NT2/D1 (cell line): ENCODE results near the gene PDCD1LG2.
"Not testable (repeated sequence)": the region's sequence is repeated elsewhere in the genome, so short reads cannot be mapped to it uniquely, and the experiment has no call there.

ENCODE experiments used
- DNase-seq: peaks from one replicate; pipeline ENCODE4 v3.0.0-alpha.2; 2011; ENCODE audit warnings: low read depth, low spot score
- H3K27me3 ChIP-seq: 2 replicates; pipeline ENCODE4 v1.6.0; 2011; ENCODE audit warnings: mild to moderate bottlenecking; ENCODE audit not compliant: insufficient read length, insufficient read depth
- H3K36me3 ChIP-seq: 2 replicates; pipeline ENCODE4 v1.6.1; 2011; ENCODE audit warnings: mild to moderate bottlenecking, low read length, mixed read lengths; ENCODE audit not compliant: insufficient read depth, insufficient read length
- H3K4me1 ChIP-seq: 2 replicates; pipeline ENCODE4 v1.5.1; 2011; ENCODE audit not compliant: insufficient read depth, insufficient read length
- H3K4me3 ChIP-seq: 2 replicates; pipeline ENCODE4 v1.5.1; 2011; ENCODE audit warnings: low read depth; ENCODE audit not compliant: insufficient read length
- H3K9ac ChIP-seq: 2 replicates; pipeline ENCODE4 v1.6.0; 2011; ENCODE audit warnings: low read depth; ENCODE audit not compliant: insufficient read length
- H3K9me3 ChIP-seq: 2 replicates; pipeline ENCODE4 v1.5.1; 2011; ENCODE audit warnings: mild to moderate bottlenecking, low read length; ENCODE audit not compliant: insufficient read depth
- SUZ12 ChIP-seq: IDR thresholded peaks from 2 replicates; pipeline ENCODE4 v1.6.1; 2011; ENCODE audit not compliant: insufficient read length, insufficient read depth; ENCODE audit errors: extremely low read depth
- YY1 ChIP-seq: IDR thresholded peaks from 2 replicates; pipeline ENCODE4 v1.6.1; 2011; ENCODE audit not compliant: insufficient read length, insufficient read depth
- ZNF274 ChIP-seq: IDR thresholded peaks from 2 replicates; pipeline ENCODE4 v1.6.1; 2011; ENCODE audit warnings: mild to moderate bottlenecking, low read depth, low read length

PDCD1LG2 gene

GRCh38 chr9:5510360-5510931 is at the start of gene PDCD1LG2:
TSS of gene PDCD1LG2 (plus strand) at chr9:5510531. CDS start at chr9:5522547, 12,016 bp downstream.
- no peak for DNase-seq
- Histone ChIP-seq H3K9me3 (peaks cover 3% of the 10 kb centered on the region; the same call in 1 of the 2 replicates), H3K9ac (no peak within 1 kb of the TSS), H3K27me3 (no peaks in the 10 kb centered on the region), H3K4me1 (no peaks in the 10 kb centered on the region), H3K36me3 (no peaks in the 10 kb centered on the region), H3K4me3 (no peak within 1 kb of the TSS)
- TF ChIP-seq SUZ12 (no peak), YY1 (no peak), ZNF274 (no peak)

- H3K9me3 ChIP-seq, H3K27me3 ChIP-seq, DNase-seq, H3K4me3 ChIP-seq, H3K4me1 ChIP-seq, H3K36me3 ChIP-seq, H3K9ac ChIP-seq: not testable (repeated sequence)
Observed at GRCh38 chr9:5464831-5465330, 45.5 kb upstream of the PDCD1LG2 start.

GRCh38 chr9:5466005-5466404 is 44.3 kb upstream of the PDCD1LG2 start:
- no peak overlapping the region for H3K9ac ChIP-seq
- H3K4me3 ChIP-seq, result no peak overlapping the region
- H3K36me3 ChIP-seq, result no peaks in the 10 kb centered on the region
- no peaks in the 10 kb centered on the region for H3K9me3 ChIP-seq
- TF ChIP-seq SUZ12, result no peak
- TF ChIP-seq ZNF274, result no peak
- H3K27me3 ChIP-seq, result no peaks in the 10 kb centered on the region
- H3K4me1 ChIP-seq, result no peaks in the 10 kb centered on the region
- no peak for DNase-seq

GRCh38 chr9:5466766-5467165 is 43.6 kb upstream of the PDCD1LG2 start:
- no peak overlapping the region for H3K9ac ChIP-seq
- no peak overlapping the region for H3K4me3 ChIP-seq
- no peaks in the 10 kb centered on the region for H3K27me3 ChIP-seq
- no peaks in the 10 kb centered on the region for H3K36me3 ChIP-seq
- H3K9me3 ChIP-seq, result no peaks in the 10 kb centered on the region
- no peaks in the 10 kb centered on the region for H3K4me1 ChIP-seq
- no peak for DNase-seq
- TF ChIP-seq YY1 (no peak), SUZ12 (no peak)

- TF ChIP-seq YY1 (no peak), SUZ12 (no peak), ZNF274 (no peak)
- H3K36me3 ChIP-seq, result no peaks in the 10 kb centered on the region
- no peaks in the 10 kb centered on the region for H3K27me3 ChIP-seq
- H3K9me3 ChIP-seq, result no peaks in the 10 kb centered on the region
- DNase-seq, result no peak
- no peaks in the 10 kb centered on the region for H3K4me1 ChIP-seq
- H3K4me3 ChIP-seq, result no peak overlapping the region
- H3K9ac ChIP-seq, result no peak overlapping the region
Observed at GRCh38 chr9:5468850-5469249, 41.5 kb upstream of the PDCD1LG2 start.

GRCh38 chr9:5470122-5470521 is 40.2 kb upstream of the PDCD1LG2 start:
- H3K4me1 ChIP-seq, result no peaks in the 10 kb centered on the region
- H3K9me3 ChIP-seq, result no peaks in the 10 kb centered on the region
- no peak overlapping the region for H3K4me3 ChIP-seq
- no peaks in the 10 kb centered on the region for H3K36me3 ChIP-seq
- TF ChIP-seq ZNF274 (no peak), YY1 (no peak), SUZ12 (no peak)
- H3K27me3 ChIP-seq, result no peaks in the 10 kb centered on the region
- no peak overlapping the region for H3K9ac ChIP-seq
- DNase-seq, result no peak

- Histone ChIP-seq H3K27me3 (no peaks in the 10 kb centered on the region), H3K36me3 (no peaks in the 10 kb centered on the region), H3K9ac (no peak overlapping the region), H3K9me3 (no peaks in the 10 kb centered on the region), H3K4me1 (no peaks in the 10 kb centered on the region), H3K4me3 (no peak overlapping the region)
- no peak for TF ChIP-seq YY1
- no peak for TF ChIP-seq ZNF274
- no peak for DNase-seq
Observed at GRCh38 chr9:5470816-5471215, 39.5 kb upstream of the PDCD1LG2 start.

- not testable (repeated sequence) for H3K4me3 ChIP-seq, H3K27me3 ChIP-seq, H3K4me1 ChIP-seq, DNase-seq, H3K9ac ChIP-seq, H3K36me3 ChIP-seq
- H3K9me3 ChIP-seq, result peaks cover 18% of the 10 kb centered on the region
Observed at GRCh38 chr9:5475611-5476010, 34.7 kb upstream of the PDCD1LG2 start.
